Thoracic aorta (tissue), 2 donors: ENCODE measurements around the gene CSF3. TPM values are rescaled to one million over a fixed set of nuclear protein-coding genes. Genes with fewer than 3 reads are reported as not detected.

Experiments
- ATAC-seq: fragments of 150-250 bp; one replicate; pipeline ENCODE4 v1.8.0; 2017; ENCODE audit warnings: low read depth; ENCODE audit not compliant: insufficient number of reproducible peaks, low FRiP score
- DNase-seq: peaks from one replicate; pipeline ENCODE4 v3.0.0-alpha.2; 2020; ENCODE audit warnings: low spot score
- H3K27ac ChIP-seq, 2 donors: fragments of 200-600 bp; sonication (generic); 1 replicate in 1 of 2; 2 replicates in 1 of 2; pipeline ENCODE4 v1.5.1; 2016; ENCODE audit warnings: mild to moderate bottlenecking in 2 of 2, moderate library complexity in 2 of 2
- H3K27me3 ChIP-seq: fragments of 200-600 bp; sonication (generic); replicated peaks from 2 replicates; pipeline ENCODE4 v1.6.0; 2016; ENCODE audit warnings: mild to moderate bottlenecking; ENCODE audit not compliant: insufficient read depth
- H3K36me3 ChIP-seq: fragments of 200-600 bp; sonication (generic); one replicate; pipeline ENCODE4 v1.5.1; 2016
- H3K4me1 ChIP-seq, 2 donors: fragments of 200-600 bp; sonication (generic); 1 replicate in 1 of 2; 2 replicates in 1 of 2; pipeline versions ENCODE4 v1.5.1 to v1.6.0; 2016; ENCODE audit warnings: low read depth in 2 of 2, mild to moderate bottlenecking in 1 of 2; ENCODE audit not compliant: control insufficient read depth in 1 of 2
- H3K4me3 ChIP-seq: fragments of 200-600 bp; sonication (generic); 2 replicates; pipeline ENCODE4 v1.5.1; 2016; ENCODE audit warnings: mild to moderate bottlenecking
- H3K9me3 ChIP-seq: fragments of 200-600 bp; sonication (generic); 2 replicates; pipeline ENCODE4 v1.5.1; 2016
- CTCF ChIP-seq: fragments of 200-600 bp; sonication (generic); IDR thresholded peaks from one replicate; pipeline ENCODE4 v1.5.1; 2019; ENCODE audit warnings: antibody characterized with exemption
- total RNA-seq, 2 donors: library from RNA; depleted of rRNA; stranded (reverse); fragments of >200 nt; gene quantifications; one replicate each; pipeline versions ENCODE4 v1.1.0 to v1.2.3, GENCODE V29; 2016

CSF3 gene
- total RNA-seq, 2 donors from 2014 or later: 43.2 TPM; not detected in 1

- H3K27ac ChIP-seq: no peak overlapping the region
- peak; percentile 35 for ATAC-seq
- H3K4me1 ChIP-seq: peaks cover 16 to 33% of the 10 kb centered on the region in 2 donors
- no peak for DNase-seq
- no peak for TF ChIP-seq CTCF
- H3K36me3 ChIP-seq: peaks cover under 1% of the 10 kb centered on the region
- H3K9me3 ChIP-seq: no peaks in the 10 kb centered on the region
- no peak overlapping the region for H3K4me3 ChIP-seq
- no peaks in the 10 kb centered on the region for H3K27me3 ChIP-seq
These were observed 36.1 kb upstream of the CSF3 start for GRCh38 chr17:39979016-39979670.

GRCh38 chr17:39979893-39980350 lies 35.3 kb upstream of the CSF3 start:
- ATAC-seq: peak; percentile 8
- peak overlapping the region in 1 of 2 donors; percentile 90 for H3K27ac ChIP-seq

GRCh38 chr17:39980351-39981206 lies 34.7 kb upstream of the CSF3 start, which contains the start of gene PSMD3:
Gene PSMD3 (plus strand): TSS chr17:39980807. CDS start chr17:39980971, 164 bp downstream.
- H3K27me3 ChIP-seq: no peaks in the 10 kb centered on the region
- DNase-seq (peak; percentile 98), ATAC-seq (peak; percentile 97)
- TF ChIP-seq CTCF: peak; percentile 84
- H3K27ac ChIP-seq: peak within 1 kb of the TSS; percentile 88 to 90
- H3K4me1 ChIP-seq: peaks cover 16 to 33% of the 10 kb centered on the region in 2 donors
- H3K36me3 ChIP-seq: peaks cover 15% of the 10 kb centered on the region
- H3K9me3 ChIP-seq: no peaks in the 10 kb centered on the region
- peak within 1 kb of the TSS; percentile 97 for H3K4me3 ChIP-seq

More at GRCh38 chr17:39979893-39980350, 35.3 kb upstream of the CSF3 start:
- DNase-seq: no peak
- H3K9me3 ChIP-seq: no peaks in the 10 kb centered on the region
- H3K36me3 ChIP-seq: peaks cover 8% of the 10 kb centered on the region
- H3K4me1 ChIP-seq: peaks cover 16 to 33% of the 10 kb centered on the region in 2 donors
- H3K4me3 ChIP-seq: peak overlapping the region; percentile 97
- no peak for TF ChIP-seq CTCF
- no peaks in the 10 kb centered on the region for H3K27me3 ChIP-seq

- peak overlapping the region; percentile 97 for H3K4me3 ChIP-seq
- H3K36me3 ChIP-seq: peaks cover 21% of the 10 kb centered on the region
- ATAC-seq (no peak), DNase-seq (no peak)
- H3K4me1 ChIP-seq: peaks cover 16 to 33% of the 10 kb centered on the region in 2 donors
- H3K9me3 ChIP-seq: no peaks in the 10 kb centered on the region
- peak overlapping the region; percentile 88 to 90 for H3K27ac ChIP-seq
- TF ChIP-seq CTCF: no peak
- H3K27me3 ChIP-seq: no peaks in the 10 kb centered on the region
These were observed 34.0 kb upstream of the CSF3 start for GRCh38 chr17:39981207-39981741.
